K562 (cell line): ENCODE results near the gene TDRD6. TPM values are rescaled to one million over a fixed set of nuclear protein-coding genes. Genes with fewer than 3 reads are reported as not detected.

Experiments used
- ATAC-seq: fragments of 200-7000 bp; cut with Tn5 transposase; 3 replicates; pipeline ENCODE4 v1.9.1; 2020; ENCODE audit warnings: moderate library complexity
- BruUV-seq: library from RNA; stranded (reverse); fragments of 400-500 nt; replicated peaks from 2 replicates; lab custom pipeline; 2021; lab: Mats Ljungman, UMichigan
- CTCF ChIA-PET: fragments of 300-600 bp; formaldehyde crosslinking; extraction: SDS; loops from one replicate; lab custom pipeline; 2021; ENCODE audit warnings: low intra/inter-chr PET ratio; lab: Yijun Ruan, JAX
- POLR2A ChIA-PET: fragments of 300-600, 350-650 bp; sonication (Branson Sonifier 250); formaldehyde crosslinking; extraction: SDS; loops from one replicate; lab custom pipeline; 2021; ENCODE audit warnings: antibody characterized with exemption, inconsistent platforms; lab: Yijun Ruan, JAX
- DNase-seq, 4 experiments: peaks; one replicate each; pipeline versions ENCODE4 v3.0.0 to v3.0.0-alpha.2; 2011 to 2018; ENCODE audit warnings: low spot score in 3 of 4, mixed read lengths in 3 of 4; ENCODE audit errors: extremely low read depth in 1 of 4
- FAIRE-seq: peaks from 2 replicates; lab custom pipeline; 2011; peaks lifted over from hg19 to GRCh38; lab: Jason Lieb, UNC
- H2AFZ ChIP-seq: 2 replicates; pipeline ENCODE4 v1.6.0; 2011; ENCODE audit warnings: low read depth, low read length, control low read depth, inconsistent platforms
- H3K27ac ChIP-seq: fragments of 200-600 bp; 3 replicates; pipeline ENCODE4 v1.8.0; 2011; ENCODE audit warnings: low read depth, mild to moderate bottlenecking, control low read depth, inconsistent platforms, low read length, moderate library complexity, mixed read lengths; ENCODE audit errors: extremely low read depth
- H3K27me3 ChIP-seq, 2 experiments: fragments of 300-600 bp in 1 of 2; 2 replicates in 1 of 2; 3 replicates in 1 of 2; pipeline versions ENCODE4 v1.6.0 to v1.8.0; 2011; ENCODE audit warnings: inconsistent platforms in 2 of 2, low read length in 2 of 2, mild to moderate bottlenecking in 1 of 2, mixed read lengths in 1 of 2, moderate library complexity in 1 of 2; ENCODE audit not compliant: control insufficient read depth in 2 of 2, insufficient read depth in 2 of 2
- H3K36me3 ChIP-seq: fragments of 300-600 bp; 3 replicates; pipeline ENCODE4 v1.8.0; 2011; ENCODE audit warnings: mild to moderate bottlenecking, low read length, inconsistent platforms; ENCODE audit not compliant: control insufficient read depth, insufficient read depth
- H3K4me1 ChIP-seq, 2 experiments: fragments of 200-600 bp in 1 of 2; replicated peaks in 1 of 2; 2 replicates in 1 of 2; 3 replicates in 1 of 2; pipeline versions ENCODE4 v1.5.1 to v1.8.0; 2011; ENCODE audit warnings: inconsistent platforms in 2 of 2, low read length in 2 of 2, mild to moderate bottlenecking in 1 of 2, mixed read lengths in 1 of 2, moderate library complexity in 1 of 2; ENCODE audit not compliant: control insufficient read depth in 2 of 2, insufficient read depth in 2 of 2
- H3K4me2 ChIP-seq: 2 replicates; pipeline ENCODE4 v1.6.1; 2011; ENCODE audit warnings: low read length, control low read depth, inconsistent platforms, mixed read lengths; ENCODE audit not compliant: insufficient read depth
- H3K4me3 ChIP-seq: fragments of 200-600 bp; sonication (generic), shearing (Covaris generic); 2 replicates; pipeline ENCODE4 v1.5.1; 2016; ENCODE audit warnings: control low read depth, inconsistent platforms
- H3K79me2 ChIP-seq: fragments of 200-600 bp; 3 replicates; pipeline ENCODE4 v1.8.0; 2011; ENCODE audit warnings: low read length, inconsistent platforms; ENCODE audit not compliant: control insufficient read depth, insufficient read depth
- H3K9ac ChIP-seq, 2 experiments: 2 replicates each; pipeline versions ENCODE4 v1.6.0 to v1.6.1; 2011; ENCODE audit warnings: low read depth in 2 of 2, low read length in 2 of 2, control low read depth in 1 of 2, inconsistent platforms in 1 of 2, mild to moderate bottlenecking in 1 of 2, mixed read lengths in 1 of 2; ENCODE audit not compliant: insufficient read depth in 1 of 2
- H3K9me1 ChIP-seq: one replicate; pipeline ENCODE4 v1.6.0; 2011; ENCODE audit warnings: inconsistent platforms, mild to moderate bottlenecking, low read length, moderate library complexity; ENCODE audit not compliant: control insufficient read depth, insufficient read depth
- H3K9me3 ChIP-seq: replicated peaks from 2 replicates; pipeline ENCODE4 v1.5.1; 2011; ENCODE audit warnings: low read depth, low read length, inconsistent platforms; ENCODE audit not compliant: control insufficient read depth, insufficient read depth
- H4K20me1 ChIP-seq: replicated peaks from 2 replicates; pipeline ENCODE4 v1.6.1; 2011; ENCODE audit warnings: low read length, inconsistent platforms, mixed read lengths; ENCODE audit not compliant: control insufficient read depth, insufficient read depth
- BHLHE40 ChIP-seq: IDR thresholded peaks from 2 replicates; pipeline ENCODE4 v1.6.1; 2011; ENCODE audit warnings: low read length, improper control_type of control experiment
- CEBPG ChIP-seq, 3 experiments: fragments of 200-800 bp in 1 of 3; sonication (Bioruptor generic) in 1 of 3; sonication (generic) in 1 of 3; formaldehyde crosslinking in 1 of 3; IDR thresholded peaks in 2 of 3; conservative IDR thresholded peaks in 1 of 3; 2 replicates each; pipeline versions ENCODE4 v1.6.1 to v1.8.0; 2016 to 2022; ENCODE audit warnings: missing compliant biosample characterization in 2 of 3, missing genetic modification characterization in 2 of 3, mild to moderate bottlenecking in 1 of 3, missing genetic modification reagents in 1 of 3
- CLOCK ChIP-seq: fragments of 250-450 bp; sonication (Bioruptor Pico); IDR thresholded peaks from 2 replicates; pipeline ENCODE4 v1.4.0; 2020; ENCODE audit warnings: mild to moderate bottlenecking, moderate library complexity, borderline replicate concordance
- FOXJ2 ChIP-seq: fragments of 200-800 bp; sonication (Bioruptor generic); IDR thresholded peaks from 2 replicates; pipeline ENCODE4 v1.6.1; 2016; ENCODE audit warnings: missing genetic modification characterization, missing compliant biosample characterization
- NCOR1 ChIP-seq: fragments of 450-650 bp; IDR thresholded peaks from 2 replicates; pipeline ENCODE4 v1.6.1; 2016; ENCODE audit warnings: mild to moderate bottlenecking, moderate library complexity
- NEUROD1 ChIP-seq: fragments of 150-350 bp; IDR thresholded peaks from 2 replicates; pipeline ENCODE4 v1.6.1; 2014; ENCODE audit warnings: borderline replicate concordance, low read length, low read depth; ENCODE audit not compliant: partially characterized antibody
- NONO ChIP-seq, 2 experiments: fragments of 200-400 bp in 1 of 2; fragments of 450-650 bp in 1 of 2; formaldehyde crosslinking in 1 of 2; IDR thresholded peaks; 2 replicates each; pipeline ENCODE4 v1.6.1; 2017; ENCODE audit warnings: low read depth in 2 of 2, mild to moderate bottlenecking in 2 of 2, moderate library complexity in 2 of 2, low read length in 1 of 2
- SIRT6 ChIP-seq: IDR thresholded peaks from one replicate; pipeline ENCODE4 v1.6.1; 2012; ENCODE audit warnings: low read depth, mild to moderate bottlenecking, control low read depth, inconsistent platforms, low read length, moderate library complexity
- ZC3H4 ChIP-seq: sonication (generic); formaldehyde crosslinking; IDR thresholded peaks from 2 replicates; pipeline ENCODE4 v1.9.0; 2021; ENCODE audit warnings: missing genetic modification reagents, borderline replicate concordance
- ZNF23 ChIP-seq: fragments of 250-450 bp; sonication (Bioruptor Pico); IDR thresholded peaks from 2 replicates; pipeline ENCODE4 v1.4.0; 2020; ENCODE audit warnings: mild to moderate bottlenecking
- ZNF408 ChIP-seq: fragments of 250-450 bp; sonication (Bioruptor Pico); IDR thresholded peaks from 2 replicates; pipeline ENCODE4 v1.4.0; 2020; ENCODE audit warnings: low read depth, mild to moderate bottlenecking, moderate library complexity
- ZNF561 ChIP-seq: fragments of 450-650 bp; formaldehyde crosslinking; conservative IDR thresholded peaks from 2 replicates; pipeline ENCODE4 v1.4.0; 2020; ENCODE audit warnings: mild to moderate bottlenecking, moderate library complexity
- ZNF75A ChIP-seq: fragments of 450-650 bp; formaldehyde crosslinking; IDR thresholded peaks from 2 replicates; pipeline ENCODE4 v1.4.0; 2020; ENCODE audit warnings: mild to moderate bottlenecking
- WGBS: fragments of 100-300 bp; shearing (Covaris generic); methylation state at CpG from one replicate; pipeline ENCODE4 v1.1.6; 2016; ENCODE audit warnings: low coverage, mixed read lengths; ENCODE audit not compliant: insufficient coverage; ENCODE audit errors: missing lambda C conversion rate; 5-methylcytosine and 5-hydroxymethylcytosine counted together
- in situ Hi-C: fragments of 300-500 bp; cut with MboI; formaldehyde crosslinking; loops from 4 replicates; pipeline ENCODE4 v1.15.0; 2018; ENCODE audit warnings: inconsistent platforms, mixed read lengths
- intact Hi-C: fragments of 100-400 bp; cut with micrococcal nuclease; formaldehyde crosslinking; loops from 2 replicates; pipeline ENCODE4 v1.14.2; 2022
- polyA plus RNA-seq, 8 experiments: library from polyadenylated mRNA; depleted of rRNA in 4 of 8; stranded (reverse) in 5 of 8; unstranded in 3 of 8; fragments of >200 nt; fragmentation: Nextera tagmentation in 2 of 8; fragmentation: Illumina TruSeq in 1 of 8; extraction: Ambion mirVana in 2 of 8; extraction: Trizol in 1 of 8; gene quantifications; 2 replicates each; pipeline versions ENCODE4 v1.2.1 to v1.2.3, GENCODE V29; 2011 to 2014; ENCODE audit warnings: inconsistent platforms in 1 of 8, missing spikeins in 1 of 8
- total RNA-seq, 7 experiments: library from RNA; depleted of rRNA in 6 of 7; stranded (reverse); fragments of >200 nt in 6 of 7; fragmentation: Illumina TruSeq in 2 of 7; extraction: Trizol in 2 of 7; gene quantifications; 2 replicates each; pipeline versions ENCODE4 v1.2.1 to v1.2.3, GENCODE V29; 2011 to 2021; ENCODE audit warnings: low replicate concordance in 1 of 7

The TDRD6 gene
- total and polyA plus RNA-seq, 9 of the 15 experiments (the other 6 are each of a cell fraction or from before 2014, with no cell fraction given): under 0.01 to 0.53 (median 0.14) TPM; not detected in 1

GRCh38 chr6:46699970-46700369 lies 12.3 kb downstream of the TDRD6 start:
- in situ Hi-C loops: no loop called here
- Histone ChIP-seq H4K20me1 (no peaks in the 10 kb centered on the region), H3K9me3 (no peaks in the 10 kb centered on the region), H2AFZ (no peak overlapping the region), H3K4me2 (no peak overlapping the region), H3K9me1 (no peaks in the 10 kb centered on the region), H3K9ac (no peak overlapping the region), H3K27ac (no peak overlapping the region), H3K4me3 (no peak overlapping the region), H3K79me2 (no peaks in the 10 kb centered on the region), H3K27me3 (no peaks in the 10 kb centered on the region)
- ATAC-seq (no peak), DNase-seq (no peak)
- no TSS peak for BruUV-seq
- 0% methylated on average over 1 of the region's 1 CpG for WGBS
- TF ChIP-seq NEUROD1: no peak
- TF ChIP-seq ZNF75A: no peak
- no peak for TF ChIP-seq NONO (IDR thresholded peaks at IDR 0.05; ENCODE audit: low read depth in 2 of 2, low read length in 1 of 2)
- no peak for TF ChIP-seq BHLHE40
- no peak for TF ChIP-seq ZNF561 (CRISPR knock-in tag)
- TF ChIP-seq FOXJ2 (tag): no peak
- no peak for TF ChIP-seq NCOR1
- TF ChIP-seq ZNF23 (CRISPR knock-in tag): no peak
- TF ChIP-seq ZNF408 (CRISPR knock-in tag): no peak
- no peak for TF ChIP-seq CEBPG (CRISPR knock-in tag; IDR thresholded peaks at IDR 0.05)
- TF ChIP-seq CEBPG (tag; conservative IDR thresholded peaks at IDR 0.05 in 1 of 2, IDR thresholded peaks at IDR 0.05 in 1 of 2): no peak
- no peak for TF ChIP-seq CLOCK (CRISPR knock-in tag)
- no peak for TF ChIP-seq SIRT6
- TF ChIP-seq ZC3H4 (CRISPR knock-in tag): no peak
- TF ChIP-seq, all 486 proteins: peak for 0
- FAIRE-seq: no peak
- CTCF ChIA-PET: no interaction called here
- no peaks in the 10 kb centered on the region for H3K4me1 ChIP-seq
- intact Hi-C loops: no loop called here
- POLR2A ChIA-PET: no interaction called here
- no peaks in the 10 kb centered on the region for H3K36me3 ChIP-seq
